Endodermal cell (in vitro differentiated cells): Measurements from ENCODE around the gene HKDC1. TPM values are rescaled to one million over a fixed set of nuclear protein-coding genes. Genes with fewer than 3 reads are reported as not detected.

Source experiments
- DNase-seq: peaks from one replicate; pipeline ENCODE4 v3.0.0-alpha.2; 2017
- H3K27ac ChIP-seq: 2 replicates; pipeline ENCODE4 v1.5.1; 2013; ENCODE audit warnings: mild to moderate bottlenecking, low read depth, low read length, moderate library complexity
- H3K27me3 ChIP-seq: 2 replicates; pipeline ENCODE4 v1.6.1; 2013; ENCODE audit warnings: mild to moderate bottlenecking, low read length, moderate library complexity; ENCODE audit not compliant: insufficient read depth, control insufficient read depth, poor library complexity, severe bottlenecking
- H3K36me3 ChIP-seq: 2 replicates; pipeline ENCODE4 v1.7.0; 2013; ENCODE audit warnings: mild to moderate bottlenecking, low read length, moderate library complexity; ENCODE audit not compliant: control insufficient read depth, insufficient read depth
- H3K4me1 ChIP-seq: one replicate; pipeline ENCODE4 v1.7.0; 2013; ENCODE audit warnings: low read length; ENCODE audit not compliant: control insufficient read depth, insufficient read depth
- H3K4me3 ChIP-seq: 2 replicates; pipeline ENCODE4 v1.5.1; 2013; ENCODE audit warnings: mild to moderate bottlenecking, low read length, moderate library complexity
- H3K9ac ChIP-seq: 2 replicates; pipeline ENCODE4 v1.6.1; 2013; ENCODE audit warnings: mild to moderate bottlenecking, low read length, moderate library complexity; ENCODE audit not compliant: poor library complexity, severe bottlenecking; ENCODE audit errors: extremely low read depth
- H3K9me3 ChIP-seq: 2 replicates; pipeline ENCODE4 v1.6.1; 2013; ENCODE audit warnings: mild to moderate bottlenecking, low read length, moderate library complexity; ENCODE audit not compliant: control insufficient read depth
- H3K27ac Mint-ChIP-seq: 2 replicates; pipeline ENCODE4 v1.8.0; 2020; ENCODE audit warnings: mixed read lengths
- H3K27me3 Mint-ChIP-seq: 2 replicates; pipeline ENCODE4 v1.8.0; 2021; ENCODE audit warnings: mild to moderate bottlenecking, mixed read lengths; ENCODE audit not compliant: insufficient read depth
- H3K36me3 Mint-ChIP-seq: 2 replicates; pipeline ENCODE4 v1.8.0; 2020; ENCODE audit warnings: low read depth, mixed read lengths
- H3K4me1 Mint-ChIP-seq: 2 replicates; pipeline ENCODE4 v1.8.0; 2020; ENCODE audit warnings: mixed read lengths
- H3K4me3 Mint-ChIP-seq: 2 replicates; pipeline ENCODE4 v1.8.0; 2020; ENCODE audit warnings: mild to moderate bottlenecking, moderate library complexity, mixed read lengths
- H3K9me3 Mint-ChIP-seq: 2 replicates; pipeline ENCODE4 v1.8.0; 2020; ENCODE audit warnings: mild to moderate bottlenecking, mixed read lengths
- WGBS, 2 experiments: methylation state at CpG; one replicate each; pipeline versions ENCODE4 v1.1.5 to v1.1.7; 2013; ENCODE audit warnings: missing lambda C conversion rate in 2 of 2, mixed read lengths in 1 of 2; ENCODE audit not compliant: insufficient coverage in 1 of 2, insufficient read length in 1 of 2; 5-methylcytosine and 5-hydroxymethylcytosine counted together
- total RNA-seq, 2 donors: library from RNA; stranded (reverse); fragmentation: NEBNext Ultra II Directional in 1 of 2; extraction: Animal tissue kit (Norgen Biotek cat#: 25700) in 1 of 2; gene quantifications; 2 replicates in 1 of 2; 3 replicates in 1 of 2; pipeline ENCODE4 v1.2.1, GENCODE V29; 2021
- TF ChIP-seq, protein P1 (sequence below): fragments of 200-600 bp; sonication (generic); conservative IDR thresholded peaks from 2 replicates; pipeline ENCODE4 v1.5.0; 2021; ENCODE audit warnings: antibody characterized with exemption, mild to moderate bottlenecking

HKDC1 gene
- total RNA-seq, 2 donors from 2014 or later, result 0.22 TPM; not detected in 1

DNA sequence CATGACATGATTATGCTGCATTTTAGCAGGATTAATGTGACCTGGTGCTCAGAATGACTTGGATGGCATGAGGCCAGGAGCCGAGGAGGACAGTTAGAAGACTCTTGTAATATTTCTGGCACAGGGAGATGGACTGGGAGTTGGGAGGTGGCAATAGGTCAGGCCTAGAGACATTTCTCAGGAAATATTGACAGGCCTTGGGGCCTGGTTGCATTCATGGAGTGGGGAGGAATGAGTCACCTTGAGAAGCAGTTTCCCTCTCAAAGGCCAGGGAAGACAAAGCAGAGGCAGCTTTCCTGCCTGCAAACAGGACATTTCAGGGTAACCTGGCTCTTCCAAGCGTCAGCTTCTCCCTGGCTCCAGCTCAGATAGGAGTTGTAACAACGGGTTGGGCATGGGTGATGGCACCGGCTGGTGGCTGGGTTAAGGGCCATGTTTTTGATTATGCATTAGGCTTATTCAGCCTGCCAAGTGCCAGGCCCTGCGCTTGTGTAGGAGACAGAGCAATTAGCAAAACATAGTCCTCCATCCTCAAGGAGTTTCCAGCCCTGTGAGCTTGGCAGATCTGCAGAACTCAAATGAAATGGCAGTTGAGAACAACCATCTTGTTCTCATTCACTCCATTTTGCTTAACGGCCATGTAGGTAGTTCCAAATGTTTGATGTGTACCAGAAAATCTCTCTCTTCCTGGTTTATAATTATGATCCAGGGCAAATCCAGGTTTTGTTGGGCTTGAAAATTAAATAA lies 96.4 kb downstream of the HKDC1 start:
- Histone ChIP-seq H3K9me3 (no peaks in the 10 kb centered on the region), H3K4me3 (no peak overlapping the region), H3K9ac (no peak overlapping the region), H3K36me3 (no peaks in the 10 kb centered on the region), H3K27me3 (no peaks in the 10 kb centered on the region), H3K4me1 (peaks cover 11% of the 10 kb centered on the region), H3K27ac (no peak overlapping the region)
- Mint-ChIP-seq H3K4me1 (peaks cover 24% of the 10 kb centered on the region), H3K36me3 (no peaks in the 10 kb centered on the region), H3K27ac (peak overlapping the region; percentile 11), H3K27me3 (no peaks in the 10 kb centered on the region), H3K9me3 (no peaks in the 10 kb centered on the region), H3K4me3 (no peak overlapping the region)
- peak; percentile 53 for DNase-seq
- 91% methylated on average over 6 of the region's 6 CpGs for WGBS, 2 experiments
- TF ChIP-seq, protein P1, sequence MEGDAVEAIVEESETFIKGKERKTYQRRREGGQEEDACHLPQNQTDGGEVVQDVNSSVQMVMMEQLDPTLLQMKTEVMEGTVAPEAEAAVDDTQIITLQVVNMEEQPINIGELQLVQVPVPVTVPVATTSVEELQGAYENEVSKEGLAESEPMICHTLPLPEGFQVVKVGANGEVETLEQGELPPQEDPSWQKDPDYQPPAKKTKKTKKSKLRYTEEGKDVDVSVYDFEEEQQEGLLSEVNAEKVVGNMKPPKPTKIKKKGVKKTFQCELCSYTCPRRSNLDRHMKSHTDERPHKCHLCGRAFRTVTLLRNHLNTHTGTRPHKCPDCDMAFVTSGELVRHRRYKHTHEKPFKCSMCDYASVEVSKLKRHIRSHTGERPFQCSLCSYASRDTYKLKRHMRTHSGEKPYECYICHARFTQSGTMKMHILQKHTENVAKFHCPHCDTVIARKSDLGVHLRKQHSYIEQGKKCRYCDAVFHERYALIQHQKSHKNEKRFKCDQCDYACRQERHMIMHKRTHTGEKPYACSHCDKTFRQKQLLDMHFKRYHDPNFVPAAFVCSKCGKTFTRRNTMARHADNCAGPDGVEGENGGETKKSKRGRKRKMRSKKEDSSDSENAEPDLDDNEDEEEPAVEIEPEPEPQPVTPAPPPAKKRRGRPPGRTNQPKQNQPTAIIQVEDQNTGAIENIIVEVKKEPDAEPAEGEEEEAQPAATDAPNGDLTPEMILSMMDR, result no peak

Other genes with a start within 250 kb of the HKDC1 start
- 10 to 100 TPM; 36.4 to 36.8 TPM for gene KIFBP, start 231.5 kb upstream of the HKDC1 start, total RNA-seq
- gene SRGN, start 132.2 kb upstream of the HKDC1 start, total RNA-seq, result not detected
- gene VPS26A, start 96.2 kb upstream of the HKDC1 start, total RNA-seq, result 10 to 100 TPM; 41.2 to 46.5 TPM
- 10 to 100 TPM; 36.3 to 38.6 TPM for gene SUPV3L1, start 40.1 kb upstream of the HKDC1 start, total RNA-seq
- gene HK1, start 58.2 kb downstream of the HKDC1 start, total RNA-seq, result 10 to 100 TPM; 38.0 to 78.8 TPM
- gene TACR2, start 196.6 kb downstream of the HKDC1 start, total RNA-seq, result not detected
- gene TSPAN15, start 231.1 kb downstream of the HKDC1 start, total RNA-seq, result 10 to 100 TPM; 10.1 to 15.8 TPM